Spleen (tissue), 7 donors: ENCODE data around the gene CMTM8.

Experiments used
- CTCF ChIP-seq, 11 experiments: fragments of 200-600 bp in 7 of 11; fragments of 450-650 bp in 4 of 11; sonication (generic) in 4 of 11; IDR thresholded peaks in 8 of 11; conservative IDR thresholded peaks in 3 of 11; 1 replicate in 7 of 11; 2 replicates in 4 of 11; pipeline versions ENCODE4 v1.4.0 to v1.8.0; 2016 to 2021; ENCODE audit warnings: antibody characterized with exemption in 11 of 11, inconsistent platforms in 4 of 11, mild to moderate bottlenecking in 1 of 11
- POLR2A ChIP-seq, 3 donors: fragments of 450-650 bp; IDR thresholded peaks; one replicate each; pipeline ENCODE4 v1.5.1; 2017; ENCODE audit warnings: antibody characterized with exemption in 3 of 3, mild to moderate bottlenecking in 1 of 3
- donor health status: DM: no; HTN: no; CAD: no; lungs with moderate emphysema.
- donor health status: DM: no; HTN: no; CAD: no.
- donor health status: DM: no; HTN: no; CAD: no.

- no peak for TF ChIP-seq POLR2A (IDR thresholded peaks at IDR 0.05)
- no peak for TF ChIP-seq CTCF (IDR thresholded peaks at IDR 0.05 in 8 of 11, conservative IDR thresholded peaks at IDR 0.05 in 3 of 11)
These were observed 36.0 kb upstream of the CMTM8 start for GRCh38 chr3:32202496-32202895.
